ENCODE measurements around the gene PTPRN2. TPM values are rescaled to one million over a fixed set of nuclear protein-coding genes. Genes with fewer than 3 reads are reported as not detected.
A peak's percentile ranks its signal among the peaks of the same experiment; 100 is the strongest.

PTPRN2 gene
- total and polyA plus RNA-seq, 7 donors = 3.2 to 7.1 (median 5.5) TPM

- intact Hi-C loops (cut with DNase I) = no loop called here
- H3K27ac ChIP-seq = no peak overlapping the region
Measured at GRCh38 chr7:157605638-157606037, 982.0 kb downstream of the PTPRN2 start.

GRCh38 chr7:157604661-157605381 is 982.8 kb downstream of the PTPRN2 start:
- H3K4me1 ChIP-seq = no peaks in the 10 kb centered on the region
- H3K27me3 ChIP-seq = peaks cover 0 to 8% (median 0%) of the 10 kb centered on the region in 3 donors
- intact Hi-C loops (cut with DNase I) = no loop called here
- H3K27ac ChIP-seq = no peak overlapping the region
- TF ChIP-seq CTCF (IDR thresholded peaks at IDR 0.05) (no peak), EP300 (IDR thresholded peaks at IDR 0.05) (no peak), POLR2AphosphoS5 (IDR thresholded peaks at IDR 0.05) (no peak), POLR2A (IDR thresholded peaks at IDR 0.05) (no peak)
- WGBS, 2 donors = 94% methylated on average over 21 of the region's 21 CpGs
- H3K36me3 ChIP-seq = no peaks in the 10 kb centered on the region
- no peaks in the 10 kb centered on the region for H3K9me3 ChIP-seq
- DNase-seq = peak; percentile 59
- no peak overlapping the region for H3K4me3 ChIP-seq

More at GRCh38 chr7:157605638-157606037, 982.0 kb downstream of the PTPRN2 start:
- peak; percentile 14 for DNase-seq
- Histone ChIP-seq H3K36me3 (no peaks in the 10 kb centered on the region), H3K9me3 (no peaks in the 10 kb centered on the region), H3K4me3 (no peak overlapping the region), H3K4me1 (no peaks in the 10 kb centered on the region), H3K27me3 (peaks cover 0 to 8% (median 0%) of the 10 kb centered on the region in 3 donors)
- no peak for TF ChIP-seq POLR2A (IDR thresholded peaks at IDR 0.05)
- TF ChIP-seq EP300 (IDR thresholded peaks at IDR 0.05) = no peak
- TF ChIP-seq CTCF (IDR thresholded peaks at IDR 0.05) = no peak
- TF ChIP-seq POLR2AphosphoS5 (IDR thresholded peaks at IDR 0.05) = no peak
- WGBS, 2 donors = 89 to 91% methylated on average over 3 of the region's 3 CpGs

GRCh38 chr7:157603716-157604115 is 983.9 kb downstream of the PTPRN2 start:
- 88 to 92% methylated on average over 21 of the region's 21 CpGs for WGBS, 2 donors
- DNase-seq = peak; percentile 26

GRCh38 chr7:157603005-157603404 is 984.6 kb downstream of the PTPRN2 start:
- Histone ChIP-seq H3K9me3 (no peaks in the 10 kb centered on the region), H3K4me1 (no peaks in the 10 kb centered on the region), H3K36me3 (no peaks in the 10 kb centered on the region), H3K27me3 (peaks cover 0 to 8% (median 0%) of the 10 kb centered on the region in 3 donors), H3K4me3 (no peak overlapping the region), H3K27ac (no peak overlapping the region)
- peak; percentile 50 for DNase-seq
- WGBS, 2 donors = 90% methylated on average over 9 of the region's 9 CpGs
- intact Hi-C loops (cut with DNase I) = no loop called here
- TF ChIP-seq POLR2A (IDR thresholded peaks at IDR 0.05) (no peak), EP300 (IDR thresholded peaks at IDR 0.05) (no peak), POLR2AphosphoS5 (IDR thresholded peaks at IDR 0.05) (no peak), CTCF (IDR thresholded peaks at IDR 0.05) (no peak)

More at GRCh38 chr7:157603716-157604115, 983.9 kb downstream of the PTPRN2 start:
- Histone ChIP-seq H3K4me1 (no peaks in the 10 kb centered on the region), H3K27ac (no peak overlapping the region), H3K36me3 (no peaks in the 10 kb centered on the region), H3K4me3 (no peak overlapping the region), H3K27me3 (peaks cover 0 to 8% (median 0%) of the 10 kb centered on the region in 3 donors), H3K9me3 (no peaks in the 10 kb centered on the region)
- TF ChIP-seq POLR2A (IDR thresholded peaks at IDR 0.05) = no peak
- TF ChIP-seq EP300 (IDR thresholded peaks at IDR 0.05) = no peak
- no peak for TF ChIP-seq CTCF (IDR thresholded peaks at IDR 0.05)
- intact Hi-C loops (cut with DNase I) = no loop called here

All from sigmoid colon (tissue), 7 donors.